GF-D8 (cell line): ENCODE data around the gene DRD5.

Experiments used
- DNase-seq: peaks from one replicate; lab custom pipeline; 2025; lab: John Stamatoyannopoulos, UW

Gene DRD5

DNA sequence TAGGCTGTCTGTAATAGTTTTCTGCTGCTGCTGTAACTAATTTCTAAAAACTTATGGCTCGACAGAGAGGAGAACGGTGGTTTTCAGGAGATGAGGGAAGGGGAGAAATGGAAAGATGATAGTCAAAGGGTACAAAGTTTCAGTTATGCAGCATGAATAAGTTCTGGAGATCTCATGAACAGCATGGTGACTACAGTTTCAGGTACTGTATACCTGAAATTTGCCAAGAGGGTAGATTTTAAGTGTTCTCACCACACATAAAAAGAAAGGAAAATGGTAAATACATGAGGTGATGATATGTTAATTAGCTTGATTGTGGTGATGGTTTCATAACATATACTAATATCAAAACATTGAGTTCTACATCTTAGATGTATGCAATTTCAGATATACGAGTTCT, 34.9 kb downstream of the DRD5 start:
- DNase-seq: no peak

DNA sequence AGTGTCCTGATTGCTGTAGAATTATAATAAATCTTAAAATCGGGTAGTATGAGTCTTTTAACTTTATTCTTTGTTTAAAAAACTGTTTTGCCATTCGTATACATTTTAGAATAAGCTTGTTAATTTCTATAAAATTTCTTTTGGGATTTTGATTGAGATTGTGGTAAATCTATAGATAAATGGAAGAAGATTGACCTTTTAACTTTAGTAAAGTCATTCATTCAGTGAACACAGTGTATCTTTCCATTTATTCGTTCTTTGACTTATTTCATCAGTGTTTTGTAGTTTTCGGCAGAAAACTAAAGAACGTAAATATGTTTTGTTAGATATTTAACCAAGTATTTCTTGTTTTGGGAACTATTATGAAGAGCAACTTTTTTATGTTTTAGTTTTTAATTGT, 38.9 kb downstream of the DRD5 start:
- no peak for DNase-seq

- no peak for DNase-seq
Measured at GRCh38 chr4:9825049-9825448, 43.6 kb downstream of the DRD5 start.

GRCh38 chr4:9826551-9826950, 45.1 kb downstream of the DRD5 start:
- DNase-seq: no peak

- no peak for DNase-seq
Measured at GRCh38 chr4:9832640-9833039, 51.2 kb downstream of the DRD5 start.

DNA sequence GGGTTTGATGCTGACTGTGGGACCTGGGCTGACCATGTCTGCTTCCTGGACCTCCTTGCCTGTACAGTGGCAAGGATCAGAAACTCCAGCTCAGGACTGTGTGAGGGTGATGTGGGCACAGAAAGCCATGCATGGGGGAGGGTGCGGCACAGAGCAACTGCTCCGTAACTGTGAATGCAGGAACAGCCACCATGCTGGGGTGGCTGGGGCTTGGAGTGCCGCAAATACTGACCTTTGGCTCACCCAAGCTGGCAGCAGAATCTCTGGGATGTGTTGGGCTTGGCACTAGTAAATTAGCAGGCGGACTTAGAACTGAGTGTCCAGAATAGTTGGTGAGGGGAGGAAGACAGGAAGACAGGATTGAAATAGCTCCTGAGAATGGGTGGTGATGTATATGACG, 52.0 kb downstream of the DRD5 start:
- DNase-seq: no peak
